8988T (cell line): ENCODE measurements around the gene CAMK2N2.

Source experiments
- DNase-seq: peaks from one replicate; pipeline ENCODE4 v3.0.0; 2011

Gene CAMK2N2

GRCh38 chr3:184261270-184261853 lies at the start of gene CAMK2N2:
TSS of gene CAMK2N2 (minus strand) at chr3:184261553. CDS start at chr3:184261285, 268 bp downstream.
- DNase-seq = peak; percentile 99

GRCh38 chr3:184308744-184309143 lies 47.4 kb upstream of the CAMK2N2 start:
- no peak for DNase-seq

GRCh38 chr3:184307915-184308314 lies 46.6 kb upstream of the CAMK2N2 start:
- DNase-seq = no peak

GRCh38 chr3:184306341-184306972 lies 45.1 kb upstream of the CAMK2N2 start:
- DNase-seq = no peak

GRCh38 chr3:184305577-184305976 lies 44.2 kb upstream of the CAMK2N2 start:
- DNase-seq = no peak

GRCh38 chr3:184300378-184300720 lies 39.0 kb upstream of the CAMK2N2 start:
- DNase-seq = peak; percentile 44

- DNase-seq = no peak
Observed at GRCh38 chr3:184299488-184300377, 38.4 kb upstream of the CAMK2N2 start.

GRCh38 chr3:184298759-184299487 lies 37.6 kb upstream of the CAMK2N2 start, which contains the start of gene PSMD2:
TSS of gene PSMD2 (plus strand) at chr3:184299241. CDS start at chr3:184299267, 26 bp downstream.
- DNase-seq = peak; percentile 89

- DNase-seq = no peak
Observed at GRCh38 chr3:184296616-184297015, 35.3 kb upstream of the CAMK2N2 start.

GRCh38 chr3:184295771-184296170 lies 34.4 kb upstream of the CAMK2N2 start:
- DNase-seq = no peak

GRCh38 chr3:184291738-184292445 lies 30.5 kb upstream of the CAMK2N2 start:
- no peak for DNase-seq

- DNase-seq = no peak
Observed at GRCh38 chr3:184291044-184291737, 29.8 kb upstream of the CAMK2N2 start.

GRCh38 chr3:184290331-184290730 lies 29.0 kb upstream of the CAMK2N2 start:
- no peak for DNase-seq

- DNase-seq = peak; percentile 89
Observed at GRCh38 chr3:184289426-184289938, 28.1 kb upstream of the CAMK2N2 start.

GRCh38 chr3:184284696-184285095 lies 23.3 kb upstream of the CAMK2N2 start:
- DNase-seq = peak; percentile 97

GRCh38 chr3:184283681-184284080 lies 22.3 kb upstream of the CAMK2N2 start:
- no peak for DNase-seq

- no peak for DNase-seq
Observed at GRCh38 chr3:184282941-184283340, 21.6 kb upstream of the CAMK2N2 start.

- no peak for DNase-seq
Observed at GRCh38 chr3:184277366-184277765, 16.0 kb upstream of the CAMK2N2 start.

GRCh38 chr3:184275961-184276910 lies 14.9 kb upstream of the CAMK2N2 start, which contains the start of gene ECE2:
TSS of gene ECE2 (plus strand) at chr3:184276022. CDS start at chr3:184276154, 132 bp downstream.
- no peak for DNase-seq

- no peak for DNase-seq
Observed at GRCh38 chr3:184275381-184275701, 14.0 kb upstream of the CAMK2N2 start.
